Activated naive CD4-positive, alpha-beta T cell treated with anti-CD3 and anti-CD28 coated beads for 36 hours (primary cell): ENCODE measurements around the gene GTF2IRD1. TPM values are rescaled to one million over a fixed set of nuclear protein-coding genes. Genes with fewer than 3 reads are reported as not detected.
"Not testable (repeated sequence)": the region's sequence is repeated elsewhere in the genome, so short reads cannot be mapped to it uniquely, and the experiment has no call there.

Experiments used
- CTCF ChIA-PET: fragments of 350-600 bp; sonication (Branson Sonifier 250); formaldehyde crosslinking; loops from one replicate; lab custom pipeline; 2021; ENCODE audit warnings: antibody characterized with exemption; lab: Charles Lee
- DNase-seq: peaks from one replicate; pipeline ENCODE4 v3.0.0-alpha.2; 2020
- H3K27ac Mint-ChIP-seq: one replicate; pipeline ENCODE4 v1.8.0; 2021; ENCODE audit warnings: mild to moderate bottlenecking, mixed read lengths
- H3K27me3 Mint-ChIP-seq: one replicate; pipeline ENCODE4 v1.8.0; 2021; ENCODE audit warnings: low read depth, mixed read lengths
- H3K36me3 Mint-ChIP-seq: one replicate; pipeline ENCODE4 v1.8.0; 2021; ENCODE audit warnings: low read depth, mixed read lengths
- H3K4me1 Mint-ChIP-seq: one replicate; pipeline ENCODE4 v1.8.0; 2021; ENCODE audit warnings: low read depth, mixed read lengths
- H3K4me3 Mint-ChIP-seq: one replicate; pipeline ENCODE4 v1.8.0; 2021; ENCODE audit warnings: mild to moderate bottlenecking, moderate library complexity, mixed read lengths
- H3K9me3 Mint-ChIP-seq: one replicate; pipeline ENCODE4 v1.8.0; 2021; ENCODE audit warnings: mixed read lengths
- intact Hi-C: fragments of 100-400 bp; cut with micrococcal nuclease; formaldehyde crosslinking; loops from one replicate; pipeline ENCODE4 v1.15.1; 2023
- total RNA-seq, 2 experiments: library from RNA; stranded (reverse); gene quantifications; one replicate each; pipeline ENCODE4 v1.2.3, GENCODE V29; 2021

GTF2IRD1 gene
- total RNA-seq, 2 experiments from 2014 or later, result 2.9 to 5.5 TPM

- Mint-ChIP-seq H3K9me3 (no peaks in the 10 kb centered on the region), H3K4me3 (no peak overlapping the region), H3K36me3 (no peaks in the 10 kb centered on the region), H3K27me3 (no peaks in the 10 kb centered on the region), H3K27ac (no peak overlapping the region), H3K4me1 (no peaks in the 10 kb centered on the region)
- CTCF ChIA-PET, result no interaction called here
- intact Hi-C loops, result no loop called here
- no peak for DNase-seq
These were observed 184.0 kb downstream of the GTF2IRD1 start for GRCh38 chr7:74637745-74638144.

- H3K9me3 Mint-ChIP-seq, H3K36me3 Mint-ChIP-seq, CTCF ChIA-PET, H3K27me3 Mint-ChIP-seq: not testable (repeated sequence)
- Mint-ChIP-seq H3K4me3 (peak overlapping the region; percentile 80), H3K27ac (peak overlapping the region; percentile 83), H3K4me1 (peaks cover 26% of the 10 kb centered on the region)
- intact Hi-C loops, result loop anchor here (10.0 kb wide), 1 partner anchor 935 kb away; the partner anchor contains the start of gene STX1A
- peak; percentile 82 for DNase-seq
These were observed 196.3 kb downstream of the GTF2IRD1 start for GRCh38 chr7:74650055-74650454.

GRCh38 chr7:74650493-74651132, 196.9 kb downstream of the GTF2IRD1 start:
- not testable (repeated sequence) for H3K9me3 Mint-ChIP-seq, H3K27me3 Mint-ChIP-seq, H3K36me3 Mint-ChIP-seq
- H3K4me3 Mint-ChIP-seq, result peak overlapping the region; percentile 80
- CTCF ChIA-PET, result interaction anchor here (0.6 kb wide), 1 partner anchor 160 kb away, joined by 6 read pairs; no protein-coding TSS in a partner anchor
- peaks cover 31% of the 10 kb centered on the region for H3K4me1 Mint-ChIP-seq
- intact Hi-C loops, result loop anchor here (10.0 kb wide), 1 partner anchor 936 kb away; the partner anchor contains the start of gene STX1A
- peak; percentile 29 for DNase-seq
- H3K27ac Mint-ChIP-seq, result peak overlapping the region; percentile 83

- not testable (repeated sequence) for H3K9me3 Mint-ChIP-seq, H3K27me3 Mint-ChIP-seq, DNase-seq, H3K36me3 Mint-ChIP-seq
- CTCF ChIA-PET, result interaction anchor here (0.6 to 0.9 kb wide), 2 partner anchors 161 to 200 kb away, joined by 4 to 6 read pairs; no protein-coding TSS in a partner anchor
- peaks cover 37% of the 10 kb centered on the region for H3K4me1 Mint-ChIP-seq
- peak overlapping the region; percentile 80 for H3K4me3 Mint-ChIP-seq
- intact Hi-C loops, result loop anchor here (10.0 kb wide), 1 partner anchor 936 kb away; the partner anchor contains the start of gene STX1A
- peak overlapping the region; percentile 83 for H3K27ac Mint-ChIP-seq
These were observed 197.4 kb downstream of the GTF2IRD1 start for GRCh38 chr7:74651133-74651504.

Other genes starting within 250 kb of the GTF2IRD1 start
- 1 to 10 TPM; 2.4 to 2.6 TPM for gene LAT2, start 243.9 kb upstream of the GTF2IRD1 start, total RNA-seq
- 10 to 100 TPM; 91.5 to 96.0 TPM for gene RFC2, start 199.5 kb upstream of the GTF2IRD1 start, total RNA-seq
- 1 to 10 TPM; 1.2 to 1.6 TPM for gene CLIP2, start 164.5 kb upstream of the GTF2IRD1 start, total RNA-seq
- 10 to 100 TPM; 81.3 to 81.5 TPM for gene GTF2I, start 203.8 kb downstream of the GTF2IRD1 start, total RNA-seq